HFF-Myc (cell line): ENCODE data around the gene SIRT7.

Source experiments
- DNase-seq: peaks from one replicate; pipeline ENCODE4 v3.0.0-alpha.2; 2011; ENCODE audit warnings: low read depth; ENCODE audit errors: extremely low read depth
- H3K4me3 ChIP-seq: replicated peaks from 2 replicates; pipeline ENCODE4 v1.5.1; 2011; ENCODE audit warnings: low read depth, mild to moderate bottlenecking, control low read depth, low read length
- CTCF ChIP-seq: IDR thresholded peaks from 2 replicates; pipeline ENCODE4 v1.5.1; 2012; ENCODE audit warnings: mild to moderate bottlenecking, low read depth, low read length, control low read depth; ENCODE audit errors: missing control alignments

The SIRT7 gene

GRCh38 chr17:81926451-81927151, 8.6 kb upstream of the SIRT7 start:
- no peak for TF ChIP-seq CTCF
- H3K4me3 ChIP-seq = peak overlapping the region; percentile 54
- no peak for DNase-seq

- TF ChIP-seq CTCF = no peak
- peak overlapping the region; percentile 54 for H3K4me3 ChIP-seq
- DNase-seq = no peak
These were observed 8.0 kb upstream of the SIRT7 start for GRCh38 chr17:81925860-81926450.

- no peak overlapping the region for H3K4me3 ChIP-seq
- no peak for DNase-seq
- no peak for TF ChIP-seq CTCF
These were observed 6.9 kb upstream of the SIRT7 start for GRCh38 chr17:81924557-81925532.

- no peak for DNase-seq
- peak overlapping the region; percentile 33 for H3K4me3 ChIP-seq
These were observed 5.6 kb upstream of the SIRT7 start for GRCh38 chr17:81923302-81924260.

GRCh38 chr17:81922566-81923301, 4.8 kb upstream of the SIRT7 start:
- H3K4me3 ChIP-seq = no peak overlapping the region; the same call in 1 of the 2 replicates
- TF ChIP-seq CTCF = no peak
- DNase-seq = no peak

More at GRCh38 chr17:81923302-81924260, 5.6 kb upstream of the SIRT7 start:
- no peak for TF ChIP-seq CTCF
